ENCODE measurements around the gene MACROD2. TPM values are rescaled to one million over a fixed set of nuclear protein-coding genes. Genes with fewer than 3 reads are reported as not detected.

MACROD2 gene
- polyA plus RNA-seq, 1 donor, result 3.9 TPM

- DNase-seq, result no peak
Measured at GRCh38 chr20:15297059-15297875, 1302.0 kb downstream of the MACROD2 start.

- no peak for DNase-seq
Measured at GRCh38 chr20:15302075-15302474, 1306.8 kb downstream of the MACROD2 start.

- no peak for DNase-seq
Measured at GRCh38 chr20:15310361-15310760, 1315.0 kb downstream of the MACROD2 start.

GRCh38 chr20:15316556-15316955 lies 1321.2 kb downstream of the MACROD2 start:
- no peak for DNase-seq

GRCh38 chr20:15317546-15318232 lies 1322.4 kb downstream of the MACROD2 start:
- no peak for DNase-seq

- no peak for DNase-seq
Measured at GRCh38 chr20:15318682-15319081, 1323.4 kb downstream of the MACROD2 start.

- no peak for DNase-seq
Measured at GRCh38 chr20:15319439-15319838, 1324.1 kb downstream of the MACROD2 start.

- no peak for DNase-seq
Measured at GRCh38 chr20:15320941-15321340, 1325.6 kb downstream of the MACROD2 start.

GRCh38 chr20:15327123-15327522 lies 1331.8 kb downstream of the MACROD2 start:
- no peak for DNase-seq

- DNase-seq, result no peak
Measured at GRCh38 chr20:15328084-15328483, 1332.8 kb downstream of the MACROD2 start.

- DNase-seq, result no peak
Measured at GRCh38 chr20:15332711-15333160, 1337.4 kb downstream of the MACROD2 start.

GRCh38 chr20:15333170-15333569 lies 1337.9 kb downstream of the MACROD2 start:
- no peak for DNase-seq

GRCh38 chr20:15336011-15336410 lies 1340.7 kb downstream of the MACROD2 start:
- no peak for DNase-seq

- no peak for DNase-seq
Measured at GRCh38 chr20:15336536-15336935, 1341.2 kb downstream of the MACROD2 start.

GRCh38 chr20:15339264-15339663 lies 1343.9 kb downstream of the MACROD2 start:
- no peak for DNase-seq

- DNase-seq, result no peak
Measured at GRCh38 chr20:15342991-15343523, 1347.7 kb downstream of the MACROD2 start.

- no peak for DNase-seq
Measured at GRCh38 chr20:15345287-15345686, 1350.0 kb downstream of the MACROD2 start.

- no peak for DNase-seq
Measured at GRCh38 chr20:15346657-15347280, 1351.5 kb downstream of the MACROD2 start.

- DNase-seq, result no peak
Measured at GRCh38 chr20:15359056-15359455, 1363.7 kb downstream of the MACROD2 start.

GRCh38 chr20:15362849-15363248 lies 1367.5 kb downstream of the MACROD2 start:
- DNase-seq, result no peak

GRCh38 chr20:15364781-15365180 lies 1369.5 kb downstream of the MACROD2 start:
- no peak for DNase-seq

GRCh38 chr20:15370370-15370769 lies 1375.1 kb downstream of the MACROD2 start:
- no peak for DNase-seq

GRCh38 chr20:15374682-15375081 lies 1379.4 kb downstream of the MACROD2 start:
- DNase-seq, result no peak
